ENCODE results near the gene TMEM132E.

TMEM132E gene

DNA sequence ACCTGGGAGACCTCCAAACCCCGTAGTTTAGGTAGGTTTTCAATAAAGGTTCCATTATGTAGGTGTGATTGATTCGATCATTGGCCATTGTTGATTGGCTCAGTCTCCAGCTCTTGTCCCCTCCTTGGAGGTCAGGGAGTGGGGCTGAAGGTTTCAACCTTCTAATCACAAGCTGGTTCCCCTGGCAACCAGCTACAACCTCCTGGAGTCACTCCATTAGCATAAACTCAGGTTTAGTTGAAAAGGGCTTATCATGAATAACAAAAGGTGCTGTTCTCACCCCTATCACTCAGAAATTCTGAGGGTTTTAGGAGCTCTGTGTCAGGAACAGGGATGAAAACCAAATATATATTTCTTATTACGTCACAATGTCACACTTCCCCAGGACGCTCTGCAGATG lies 28.5 kb downstream of the TMEM132E start:
- no peak for DNase-seq

DNA sequence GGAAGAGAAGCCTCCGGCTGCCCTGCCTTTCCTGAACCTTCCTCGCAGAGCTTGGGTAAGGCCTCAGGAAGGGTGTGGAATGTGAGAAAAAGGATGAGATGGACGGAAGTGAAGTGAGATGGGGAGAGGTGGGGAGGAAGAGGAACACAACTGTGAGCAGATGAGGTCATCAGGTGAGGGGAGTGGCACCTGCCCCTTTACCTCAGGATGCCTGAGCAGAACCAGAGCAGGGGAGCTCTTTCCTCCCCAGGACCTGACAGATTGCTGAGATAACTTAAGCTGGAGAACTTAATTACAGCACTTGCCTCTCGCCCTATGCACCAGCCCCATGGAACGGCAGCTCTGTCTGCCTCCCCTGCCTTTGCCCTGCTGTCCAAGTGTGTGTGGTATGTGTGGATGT lies 29.8 kb downstream of the TMEM132E start:
- no peak for DNase-seq

DNA sequence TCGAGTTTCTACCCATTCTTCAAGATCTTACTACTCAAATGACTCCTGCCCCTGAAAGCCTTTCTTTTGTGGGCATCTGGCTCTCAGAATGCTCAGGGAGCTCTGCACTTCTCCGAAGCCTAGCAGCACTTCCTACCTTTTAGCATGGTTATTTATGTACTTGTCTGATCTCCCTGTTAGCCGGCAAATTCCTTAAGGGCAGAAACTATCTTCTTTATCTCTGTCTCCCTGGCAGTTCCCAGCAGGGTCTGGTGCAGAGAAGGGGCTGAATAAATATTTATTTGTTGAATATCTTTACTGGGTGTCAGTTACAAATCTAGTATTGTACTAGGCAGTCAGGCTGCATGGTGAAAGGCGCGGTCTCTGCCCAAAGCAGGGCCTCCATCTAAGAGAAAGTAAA lies 30.7 kb downstream of the TMEM132E start:
- DNase-seq = no peak

DNA sequence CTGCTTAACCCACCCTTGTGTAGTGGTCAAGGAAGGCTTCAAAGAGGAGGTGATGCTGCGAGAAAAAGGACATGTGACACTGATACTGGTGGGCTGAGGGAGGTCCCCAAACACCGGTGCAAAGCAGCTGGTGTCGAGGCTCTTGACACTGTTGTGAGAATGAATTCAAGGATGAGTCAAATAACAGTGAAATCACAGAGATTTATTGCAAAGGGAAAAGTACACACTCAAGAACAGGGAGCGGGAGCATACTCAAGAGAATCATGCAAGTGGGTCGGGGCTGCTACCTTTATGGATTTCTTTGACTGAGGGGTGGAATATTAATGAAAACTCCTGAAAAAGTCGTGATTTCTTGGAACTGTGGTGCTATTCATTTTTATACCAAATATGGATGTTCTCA lies 31.1 kb downstream of the TMEM132E start:
- DNase-seq = no peak

DNA sequence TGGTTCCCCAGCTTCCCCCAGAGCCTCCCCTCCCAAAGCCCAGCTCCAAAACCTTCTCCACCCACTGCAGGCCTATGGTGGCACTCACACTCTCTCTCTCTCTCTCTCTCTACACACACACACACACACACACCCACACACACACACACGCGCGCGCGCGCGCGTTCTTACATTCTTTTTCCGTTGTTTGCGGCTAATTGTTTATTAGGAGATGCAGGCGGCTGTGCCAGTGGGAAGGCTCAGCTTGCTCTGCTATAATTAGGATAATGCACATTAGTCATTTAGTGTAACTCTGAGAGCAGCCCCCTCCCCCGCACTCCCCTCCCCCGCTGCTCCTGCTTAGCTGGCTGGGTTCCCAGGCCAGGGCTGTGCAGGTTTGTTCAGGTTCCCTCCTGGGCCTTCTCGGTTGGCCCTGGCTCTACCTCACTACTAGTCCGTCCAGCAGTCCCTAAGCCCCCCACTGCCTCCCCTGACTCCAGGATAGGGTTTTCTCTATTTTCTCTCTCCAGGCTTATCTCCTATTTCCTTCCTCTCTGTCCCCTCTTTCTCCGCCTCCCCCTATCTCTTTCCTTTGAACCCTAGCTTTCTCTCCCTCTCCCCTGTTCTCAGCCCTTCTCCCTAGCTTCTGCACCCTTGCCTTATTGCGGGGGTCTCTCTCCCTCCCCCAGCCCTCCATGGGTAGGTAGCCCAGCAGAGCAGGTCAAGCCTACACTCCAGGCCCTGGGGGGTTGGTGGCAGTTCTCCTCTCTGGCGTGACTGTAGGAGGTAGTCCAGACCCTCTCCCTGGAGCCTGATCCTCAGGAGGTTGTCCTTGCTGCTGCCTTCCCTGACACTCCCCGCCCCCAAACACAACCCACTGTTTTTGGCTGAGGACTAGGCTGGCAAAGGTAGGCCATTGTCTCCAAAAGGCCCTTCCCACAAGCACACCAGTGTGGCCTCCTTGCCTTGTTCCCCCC lies 34.0 kb downstream of the TMEM132E start:
- DNase-seq = no peak

DNA sequence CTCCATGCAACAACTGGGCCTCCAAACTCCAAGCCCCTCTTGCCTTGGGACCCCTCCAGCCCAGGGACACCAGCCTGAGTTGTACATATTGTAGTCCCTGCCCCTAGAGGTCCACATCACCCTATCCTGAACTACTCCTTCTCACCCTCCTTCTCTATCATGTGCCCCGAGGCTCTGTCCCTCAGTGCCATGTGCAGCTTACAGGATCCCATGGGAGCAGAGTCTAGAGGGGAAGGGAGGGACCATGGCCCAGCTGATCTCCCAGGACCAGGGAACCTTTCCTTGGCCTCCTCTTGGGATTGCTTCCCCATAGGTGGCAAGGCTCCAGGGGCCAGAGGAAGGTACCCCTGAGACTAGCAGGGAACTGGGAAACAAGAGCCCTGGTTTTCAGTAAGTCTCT lies 35.3 kb downstream of the TMEM132E start:
- DNase-seq = no peak

DNA sequence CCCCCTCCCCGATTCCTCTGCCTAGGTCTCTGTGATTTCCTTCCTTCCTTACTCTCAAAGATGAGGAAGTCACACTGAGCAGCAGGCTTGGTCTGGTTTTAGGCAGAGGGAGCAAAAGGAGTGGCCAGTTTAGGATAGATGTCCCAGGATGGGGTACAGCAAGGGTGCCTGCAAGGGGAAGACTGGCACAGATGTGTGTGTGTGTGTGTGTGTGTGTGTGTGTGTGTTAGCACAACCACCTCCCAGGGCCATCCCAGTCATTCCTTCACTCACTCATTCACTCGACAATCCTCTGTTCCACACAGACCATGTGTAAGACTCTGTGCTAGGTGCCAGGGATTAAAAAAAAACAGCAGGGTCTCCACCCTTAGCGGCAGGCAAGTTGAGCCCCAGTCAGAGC lies 35.9 kb downstream of the TMEM132E start:
- no peak for DNase-seq

DNA sequence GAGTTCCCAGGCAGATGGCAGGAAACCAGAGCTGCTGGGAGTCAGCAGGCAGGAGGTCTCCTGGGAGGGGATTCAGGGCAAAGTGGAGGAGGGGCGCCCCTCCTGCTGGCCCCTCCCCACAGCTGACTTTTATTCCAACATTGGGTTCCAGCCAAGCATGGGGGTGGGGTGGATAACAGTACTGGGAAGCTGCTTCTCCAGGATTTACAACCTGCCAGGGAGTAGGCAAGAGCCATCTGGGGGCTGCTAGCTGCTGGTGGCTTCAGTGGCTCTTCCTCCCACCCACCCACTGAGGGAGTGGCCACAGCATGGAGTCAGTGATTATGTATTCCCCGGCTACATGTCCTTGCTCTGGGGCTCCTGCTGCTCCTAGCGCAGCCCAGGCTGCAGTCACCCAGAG lies 36.8 kb downstream of the TMEM132E start:
- DNase-seq = no peak

DNA sequence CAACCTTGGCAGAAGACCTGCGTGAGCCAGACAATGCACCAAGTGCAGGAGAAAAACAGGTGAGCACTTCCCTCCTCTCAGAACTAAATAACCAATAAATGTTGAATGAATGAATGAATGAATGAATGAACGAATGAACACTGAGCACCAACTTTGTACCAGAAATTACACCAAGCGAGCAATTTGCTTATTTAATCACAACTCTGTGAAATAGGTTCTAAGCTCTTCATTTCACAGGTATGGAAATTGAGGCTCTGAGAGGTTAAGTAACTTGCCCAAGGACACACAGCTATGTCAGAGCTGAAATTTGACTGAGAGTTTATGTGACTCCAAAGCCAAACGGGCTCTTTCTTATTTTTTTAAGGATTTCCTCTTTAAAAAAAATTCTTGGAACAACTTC lies 38.0 kb downstream of the TMEM132E start:
- no peak for DNase-seq

DNA sequence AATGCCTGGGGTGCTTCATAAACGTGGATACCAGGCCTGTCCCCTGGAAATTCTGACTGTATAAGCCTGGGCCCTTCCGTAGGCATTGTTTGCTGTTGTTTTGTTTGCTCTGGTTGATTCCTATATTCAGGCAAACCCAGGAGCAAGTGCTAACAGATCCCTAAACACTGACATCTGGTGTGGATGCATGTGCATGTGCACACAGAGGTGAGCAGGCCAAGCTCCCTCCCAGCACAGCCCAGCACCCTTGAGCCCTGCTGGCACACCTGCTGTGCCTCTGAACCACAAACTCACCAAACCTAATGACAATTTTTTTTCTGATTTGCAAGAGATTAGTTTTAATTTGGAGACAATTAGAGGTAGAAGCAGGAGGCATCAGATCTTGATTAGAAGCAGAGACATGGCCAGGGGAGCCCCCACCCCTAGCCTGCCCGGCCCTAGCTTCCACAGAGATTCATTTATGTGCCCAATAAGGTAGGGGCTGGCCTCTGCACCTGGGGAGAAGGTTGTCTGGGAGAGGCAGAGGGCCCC lies 40.4 kb downstream of the TMEM132E start:
- no peak for DNase-seq

DNA sequence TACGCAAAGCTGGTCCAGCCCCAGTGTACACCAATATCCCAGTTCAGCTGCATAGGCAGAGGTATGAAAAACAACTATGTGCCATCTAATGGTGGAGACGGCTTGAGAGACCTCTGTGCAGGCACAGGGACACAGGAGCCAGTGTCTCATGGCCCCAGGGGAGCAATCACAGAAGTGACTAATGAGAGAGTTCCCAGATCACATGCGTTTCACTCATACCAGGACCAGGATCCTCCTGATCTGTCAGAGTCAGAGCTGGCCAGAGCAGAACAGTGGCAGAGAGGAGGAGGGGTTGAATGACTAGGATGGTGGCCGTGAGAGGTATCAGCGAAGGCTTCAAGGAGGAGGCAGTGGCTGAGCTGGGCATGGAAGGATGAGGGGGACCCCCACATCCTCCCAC lies 41.1 kb downstream of the TMEM132E start:
- DNase-seq = no peak

DNA sequence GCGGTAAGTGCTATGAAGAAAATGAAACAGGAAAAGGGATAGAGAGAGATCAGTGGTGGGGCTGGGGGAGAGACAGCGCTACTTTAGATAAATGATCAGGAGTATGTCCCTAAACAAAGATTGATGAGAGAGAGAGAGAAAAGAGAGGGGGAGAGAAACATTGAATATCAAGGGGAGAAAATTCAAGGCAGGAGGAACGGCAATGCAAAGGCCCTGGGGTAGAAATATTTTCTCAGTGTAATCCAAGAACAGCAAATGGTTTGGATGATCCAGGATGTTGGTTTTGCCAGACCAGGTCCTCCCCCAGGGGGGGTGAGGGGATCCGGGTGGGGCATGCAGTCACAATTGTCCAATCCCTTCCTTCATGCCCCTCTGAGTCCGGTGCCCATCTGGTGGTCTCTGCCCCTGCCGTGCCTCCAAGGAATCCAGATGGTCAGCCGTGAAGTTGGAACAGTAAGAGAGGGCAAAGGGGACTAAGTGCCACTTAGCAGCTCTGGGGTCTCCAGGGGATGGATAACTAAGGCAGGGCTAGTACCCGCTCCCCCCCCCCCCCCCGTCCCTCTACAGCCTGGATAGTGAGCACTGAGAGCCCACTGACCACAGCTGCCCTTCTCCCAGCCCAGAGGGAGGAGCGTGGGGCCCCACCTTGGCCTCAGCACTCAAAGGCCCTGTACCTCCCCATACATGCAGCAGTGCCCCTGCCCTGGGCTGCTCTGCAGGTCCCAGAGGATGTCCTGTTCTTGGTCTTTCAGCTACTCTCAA lies 43.7 kb downstream of the TMEM132E start:
- no peak for DNase-seq

DNA sequence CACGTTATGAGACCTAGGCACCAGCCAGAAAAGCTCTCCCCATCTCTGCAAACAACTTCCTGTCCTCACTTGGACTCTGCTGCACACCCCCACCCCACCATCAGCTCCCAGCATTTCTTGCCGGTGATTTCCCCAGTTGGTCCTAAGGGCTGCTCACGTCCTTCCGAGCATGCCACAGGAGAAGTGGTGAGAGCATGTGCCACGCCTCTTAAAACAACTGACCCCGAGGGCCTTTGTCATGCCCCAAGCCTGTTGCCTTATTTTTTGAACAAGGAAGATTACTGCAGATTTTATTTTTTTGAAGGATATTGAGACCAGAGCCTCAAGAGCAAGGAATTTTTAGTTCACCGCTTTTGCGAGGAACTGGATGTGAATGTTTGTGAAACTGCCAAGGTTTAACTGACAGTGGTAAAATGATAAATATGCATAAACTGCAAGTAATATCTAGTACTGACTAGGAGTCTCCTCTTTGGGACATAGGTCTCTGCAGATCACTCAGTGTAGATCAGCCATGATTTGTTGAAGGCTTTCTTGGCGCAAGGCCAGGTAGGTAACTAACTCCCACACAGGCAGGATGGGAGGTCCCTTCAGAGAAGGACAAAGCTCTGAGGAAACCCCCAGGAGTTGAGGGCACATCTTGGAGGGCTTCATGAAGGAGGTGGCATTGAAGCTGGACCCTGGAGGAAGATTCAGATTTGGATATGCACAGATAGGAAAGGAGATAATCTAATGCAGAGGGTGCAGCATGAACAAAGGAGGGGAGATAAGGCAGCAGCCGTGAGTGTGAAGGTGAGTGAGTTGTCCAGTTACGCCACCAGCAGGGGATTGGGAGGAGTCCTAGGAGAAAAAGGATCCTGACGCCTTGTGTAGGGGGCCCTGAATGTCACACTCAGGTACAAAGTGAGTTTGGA lies 44.7 kb downstream of the TMEM132E start:
- DNase-seq = no peak

DNA sequence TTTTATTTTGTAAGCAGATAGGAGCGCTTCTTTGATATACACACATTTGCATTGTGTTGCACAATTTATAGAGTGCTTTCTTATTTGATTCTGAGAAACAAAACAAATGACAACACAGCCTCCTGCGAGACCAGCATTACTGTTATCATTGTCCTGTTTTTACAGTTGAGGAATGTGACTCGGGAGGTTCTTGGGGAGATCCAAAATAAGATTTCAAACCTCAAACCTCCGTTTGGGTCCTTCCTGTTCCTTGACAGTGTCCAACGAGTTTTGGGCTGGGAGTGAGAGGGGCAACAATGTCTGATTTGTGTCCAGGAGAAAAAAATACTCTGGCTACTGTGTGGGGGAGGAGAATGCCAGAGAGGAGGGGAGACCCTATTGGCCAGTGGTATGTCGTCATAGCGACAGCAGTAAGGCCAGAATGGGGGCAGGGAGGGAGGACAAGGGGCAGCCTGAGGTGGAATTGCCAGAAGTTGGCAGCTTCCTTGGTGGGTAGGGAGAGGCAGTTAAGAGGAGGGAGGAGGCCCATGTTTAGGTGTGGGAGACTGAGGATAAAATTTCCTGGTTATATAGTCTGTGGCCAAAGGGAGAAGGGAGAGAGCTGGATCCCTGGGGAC lies 45.5 kb downstream of the TMEM132E start:
- DNase-seq = no peak

DNA sequence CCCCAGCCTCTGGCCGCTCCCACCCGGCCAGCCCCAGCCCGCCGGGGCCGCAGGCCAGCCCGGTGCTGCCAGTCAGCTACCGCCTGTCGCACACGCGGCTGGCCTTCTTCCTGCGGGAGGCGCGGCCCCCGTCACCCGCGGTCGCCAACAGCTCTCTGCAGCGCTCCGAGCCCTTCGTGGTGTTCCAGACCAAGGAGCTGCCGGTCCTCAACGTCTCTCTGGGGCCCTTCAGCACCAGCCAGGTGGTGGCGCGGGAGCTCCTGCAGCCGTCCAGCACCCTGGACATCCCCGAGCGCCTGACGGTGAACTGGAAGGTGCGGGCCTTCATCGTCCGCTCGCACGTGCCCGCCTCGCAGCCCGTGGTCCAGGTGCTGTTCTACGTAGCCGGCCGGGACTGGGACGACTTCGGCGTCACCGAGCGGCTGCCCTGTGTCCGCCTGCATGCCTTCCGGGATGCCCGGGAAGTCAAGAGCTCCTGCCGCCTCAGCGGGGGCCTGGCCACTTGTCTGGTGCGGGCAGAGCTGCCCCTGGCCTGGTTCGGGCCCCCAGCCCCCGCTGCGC lies 46.8 kb downstream of the TMEM132E start:
- DNase-seq = no peak

DNA sequence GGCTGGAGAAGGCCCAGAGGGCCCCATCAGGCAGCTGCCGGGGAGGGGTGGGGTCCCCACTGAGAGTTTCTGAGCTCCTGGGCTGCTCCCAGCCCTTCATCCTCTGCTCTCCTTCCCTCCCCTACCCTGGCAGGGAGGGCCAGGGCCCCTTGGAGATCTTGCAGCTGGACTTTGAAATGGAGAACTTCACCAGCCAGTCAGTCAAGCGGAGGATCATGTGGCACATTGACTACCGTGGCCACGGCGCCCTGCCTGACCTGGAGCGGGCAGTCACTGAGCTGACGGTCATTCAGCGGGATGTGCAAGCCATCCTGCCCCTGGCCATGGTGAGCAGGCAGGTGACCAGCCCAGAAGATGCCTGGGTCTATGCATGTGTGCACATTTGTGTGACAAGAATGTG lies 49.5 kb downstream of the TMEM132E start:
- no peak for DNase-seq

DNA sequence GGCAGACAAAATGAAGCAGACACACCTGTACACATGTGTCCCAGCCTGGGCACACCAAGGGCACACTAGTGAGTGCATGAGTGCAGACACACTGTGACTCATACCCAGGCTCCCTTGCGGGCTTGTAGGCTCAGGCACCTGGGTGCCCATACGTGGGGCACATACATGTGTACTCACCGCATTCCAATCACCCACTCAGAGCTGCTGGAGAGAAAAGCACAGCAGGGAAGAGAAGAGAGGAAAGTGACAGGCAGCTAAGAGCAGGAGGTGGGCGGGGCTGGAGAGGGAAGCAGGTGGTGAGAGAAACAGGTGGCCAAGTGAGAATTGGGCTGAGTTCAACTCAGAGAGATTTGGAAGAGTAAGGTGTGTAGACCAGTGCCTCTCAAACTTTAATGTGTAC lies 54.0 kb downstream of the TMEM132E start:
- DNase-seq = peak; percentile 2

DNA sequence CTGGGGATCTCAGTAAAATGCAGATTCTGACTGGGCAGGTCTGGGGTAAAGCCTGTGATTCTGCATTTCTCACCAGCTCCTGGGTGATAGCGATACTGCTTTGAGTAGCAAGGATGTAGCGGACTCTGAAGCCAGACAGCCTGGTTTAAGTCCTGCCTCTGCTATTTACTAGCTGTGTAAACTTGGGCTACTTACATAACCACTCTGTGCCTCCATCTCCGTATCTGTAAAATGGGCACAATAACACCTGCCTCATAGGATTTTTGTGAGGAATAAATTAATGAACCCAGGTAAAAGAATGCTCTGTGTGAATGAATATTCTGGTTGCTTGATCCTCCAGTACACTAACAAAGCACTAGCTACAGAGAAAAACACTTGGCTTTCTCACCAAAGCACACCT lies 54.4 kb downstream of the TMEM132E start:
- DNase-seq = no peak

DNA sequence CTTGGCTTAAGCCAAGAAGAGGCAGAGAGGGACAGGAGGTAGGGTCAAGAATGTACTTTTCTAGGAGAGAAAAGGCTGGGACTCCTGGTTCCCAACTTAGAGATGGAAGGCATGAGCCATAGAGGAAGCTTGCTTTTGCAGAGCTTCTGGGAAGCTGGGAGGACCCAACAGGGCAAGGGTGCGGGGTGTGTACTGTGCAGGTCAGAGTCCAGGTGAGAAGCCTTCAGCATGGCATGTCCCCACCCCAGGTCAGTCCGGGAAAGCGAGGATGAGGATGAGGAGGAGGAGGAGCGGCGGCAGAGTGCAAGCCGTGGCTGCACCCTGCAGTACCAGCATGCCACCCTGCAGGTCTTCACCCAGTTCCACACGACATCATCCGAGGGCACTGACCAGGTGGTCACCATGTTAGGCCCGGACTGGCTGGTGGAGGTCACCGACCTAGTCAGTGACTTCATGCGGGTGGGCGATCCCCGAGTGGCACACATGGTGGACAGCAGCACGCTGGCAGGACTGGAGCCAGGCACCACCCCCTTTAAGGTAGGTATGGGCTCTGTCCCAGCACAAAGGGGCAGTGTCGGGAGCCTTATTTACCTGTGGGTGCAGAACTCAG lies 55.3 kb downstream of the TMEM132E start:
- DNase-seq = no peak

DNA sequence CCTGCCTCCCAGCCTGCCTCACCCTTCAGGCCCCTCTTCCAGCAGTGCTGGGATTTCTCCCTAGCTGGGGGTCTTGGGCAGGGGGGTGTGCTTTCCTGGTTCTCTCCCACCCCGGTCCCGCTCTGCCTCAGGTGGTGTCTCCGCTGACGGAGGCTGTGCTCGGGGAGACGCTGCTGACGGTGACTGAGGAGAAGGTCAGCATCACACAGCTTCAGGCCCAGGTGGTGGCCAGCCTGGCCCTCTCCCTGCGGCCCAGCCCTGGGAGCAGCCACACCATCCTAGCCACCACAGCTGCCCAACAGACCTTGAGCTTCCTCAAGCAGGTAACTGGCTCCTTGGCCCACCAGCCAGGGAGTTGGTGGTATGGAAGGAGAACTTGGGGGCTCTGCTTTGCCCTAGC lies 56.5 kb downstream of the TMEM132E start:
- DNase-seq = no peak

DNA sequence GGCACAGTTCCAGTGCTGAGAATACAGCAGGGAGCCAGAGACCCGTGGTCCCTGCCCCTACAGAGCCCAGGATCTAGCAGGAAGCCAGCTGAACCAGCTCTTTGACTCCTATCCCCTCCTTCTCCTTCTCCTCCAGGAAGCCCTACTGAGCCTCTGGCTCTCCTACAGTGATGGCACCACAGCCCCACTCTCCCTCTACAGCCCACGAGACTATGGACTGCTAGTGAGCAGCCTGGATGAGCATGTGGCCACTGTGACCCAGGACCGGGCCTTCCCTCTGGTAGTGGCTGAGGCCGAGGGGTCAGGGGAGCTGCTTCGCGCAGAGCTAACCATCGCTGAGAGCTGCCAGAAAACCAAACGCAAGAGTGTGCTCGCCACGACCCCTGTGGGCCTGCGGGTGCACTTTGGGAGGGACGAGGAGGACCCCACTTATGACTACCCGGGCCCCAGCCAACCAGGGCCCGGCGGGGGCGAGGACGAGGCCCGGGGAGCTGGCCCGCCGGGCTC lies 57.7 kb downstream of the TMEM132E start:
- no peak for DNase-seq

Measured in DMS53 (cell line).